PC-3 (cell line): ENCODE results near the gene MAP7.

Experiments used
- EZH2 ChIP-seq: fragments of 300-600 bp; sonication (generic); IDR thresholded peaks from one replicate; pipeline ENCODE4 v1.6.1; 2017; ENCODE audit warnings: antibody characterized with exemption, mild to moderate bottlenecking, low read length; ENCODE audit not compliant: unreplicated experiment
- EZH2phosphoT487 ChIP-seq: fragments of 300-600 bp; sonication (generic); IDR thresholded peaks from 2 replicates; pipeline ENCODE4 v1.6.1; 2018; ENCODE audit warnings: mild to moderate bottlenecking, antibody characterized with exemption, low read length, borderline replicate concordance
- TF ChIP-seq, protein P1 (sequence below): fragments of 300-600 bp; sonication (generic); conservative IDR thresholded peaks from 2 replicates; pipeline ENCODE4 v1.5.1; 2017; ENCODE audit warnings: antibody characterized with exemption, low read depth, mild to moderate bottlenecking, low read length

DNA sequence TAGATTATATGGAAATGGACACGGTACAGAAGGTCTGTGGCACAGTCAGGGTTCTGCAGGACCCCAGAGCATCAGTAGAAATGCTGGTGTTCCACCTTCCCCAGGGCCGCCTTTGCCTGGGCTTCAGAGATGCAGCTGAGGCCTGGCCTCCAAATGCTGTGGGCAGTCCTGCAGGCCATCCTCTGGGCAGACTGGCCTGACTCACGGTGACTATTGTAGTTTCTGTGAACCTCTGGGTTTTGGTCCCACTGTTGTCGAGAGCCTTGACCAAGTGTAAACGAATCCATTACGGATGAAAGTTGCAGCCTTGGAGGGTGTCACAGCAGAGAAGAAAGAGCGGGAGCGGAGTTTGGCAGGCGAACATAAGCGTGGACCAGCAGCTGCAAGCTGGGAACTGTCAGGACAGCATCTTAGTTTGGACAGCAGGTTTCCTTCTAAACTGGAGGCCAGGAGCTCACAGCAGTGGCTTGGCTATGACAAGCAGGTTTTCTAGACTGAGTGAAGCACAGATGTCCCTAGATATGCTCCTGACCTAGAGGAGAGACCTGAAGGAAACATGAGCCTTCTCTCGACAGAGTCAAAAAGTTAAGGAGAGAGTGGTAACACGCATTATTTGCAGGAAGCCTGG, 214.4 kb downstream of the MAP7 start:
- TF ChIP-seq, protein P1, sequence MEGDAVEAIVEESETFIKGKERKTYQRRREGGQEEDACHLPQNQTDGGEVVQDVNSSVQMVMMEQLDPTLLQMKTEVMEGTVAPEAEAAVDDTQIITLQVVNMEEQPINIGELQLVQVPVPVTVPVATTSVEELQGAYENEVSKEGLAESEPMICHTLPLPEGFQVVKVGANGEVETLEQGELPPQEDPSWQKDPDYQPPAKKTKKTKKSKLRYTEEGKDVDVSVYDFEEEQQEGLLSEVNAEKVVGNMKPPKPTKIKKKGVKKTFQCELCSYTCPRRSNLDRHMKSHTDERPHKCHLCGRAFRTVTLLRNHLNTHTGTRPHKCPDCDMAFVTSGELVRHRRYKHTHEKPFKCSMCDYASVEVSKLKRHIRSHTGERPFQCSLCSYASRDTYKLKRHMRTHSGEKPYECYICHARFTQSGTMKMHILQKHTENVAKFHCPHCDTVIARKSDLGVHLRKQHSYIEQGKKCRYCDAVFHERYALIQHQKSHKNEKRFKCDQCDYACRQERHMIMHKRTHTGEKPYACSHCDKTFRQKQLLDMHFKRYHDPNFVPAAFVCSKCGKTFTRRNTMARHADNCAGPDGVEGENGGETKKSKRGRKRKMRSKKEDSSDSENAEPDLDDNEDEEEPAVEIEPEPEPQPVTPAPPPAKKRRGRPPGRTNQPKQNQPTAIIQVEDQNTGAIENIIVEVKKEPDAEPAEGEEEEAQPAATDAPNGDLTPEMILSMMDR: no peak
- TF ChIP-seq EZH2 (no peak), EZH2phosphoT487 (no peak)
